ENCODE measurements around the gene SAP25. TPM values are rescaled to one million over a fixed set of nuclear protein-coding genes. Genes with fewer than 3 reads are reported as not detected.

Gene SAP25
- total RNA-seq, 1 donor from 2014 or later, result 1.9 TPM

- Histone ChIP-seq H3K4me1 (ENCODE audit: insufficient read depth, low read length) (peaks cover 34% of the 10 kb centered on the region), H3K79me2 (ENCODE audit: insufficient read depth, low read length) (peaks cover 15% of the 10 kb centered on the region), H3K4me2 (ENCODE audit: low read length) (peak overlapping the region; percentile 74), H3K27ac (ENCODE audit: low read depth, low read length) (peak overlapping the region; percentile 71), H2AFZ (ENCODE audit: low read depth, low read length) (peak overlapping the region; percentile 31), H3K36me3 (ENCODE audit: insufficient read depth, low read length) (no peaks in the 10 kb centered on the region), H3K9me3 (ENCODE audit: insufficient read depth, low read depth, low read length) (no peaks in the 10 kb centered on the region), H3K9ac (ENCODE audit: low read length) (peak overlapping the region; percentile 34), H3K4me3 (ENCODE audit: insufficient read depth, low read depth, low read length) (peak overlapping the region; percentile 24), H4K20me1 (ENCODE audit: insufficient read depth, low read length) (no peaks in the 10 kb centered on the region), H3K27me3 (ENCODE audit: insufficient read depth, low read length) (no peaks in the 10 kb centered on the region)
- H3K4me3 Mint-ChIP-seq (ENCODE audit: unreplicated experiment), result peak overlapping the region; percentile 0
- FAIRE-seq (no peak), DNase-seq (ENCODE audit: low read depth) (no peak)
- H3K27me3 Mint-ChIP-seq (ENCODE audit: low read depth, unreplicated experiment), result no peaks in the 10 kb centered on the region
- no peaks in the 10 kb centered on the region for H3K36me3 Mint-ChIP-seq (ENCODE audit: low read depth, unreplicated experiment)
- H3K27ac Mint-ChIP-seq (ENCODE audit: unreplicated experiment), result peak overlapping the region; percentile 90
- H3K9me3 Mint-ChIP-seq (ENCODE audit: unreplicated experiment), result no peaks in the 10 kb centered on the region
- peaks cover 41% of the 10 kb centered on the region for H3K4me1 Mint-ChIP-seq (ENCODE audit: low read depth, unreplicated experiment)
- no peak for TF ChIP-seq EZH2 (IDR thresholded peaks at IDR 0.05; ENCODE audit: insufficient read depth, low read length)
Observed at GRCh38 chr7:100546129-100546925, 27.4 kb downstream of the SAP25 start.

- no peaks in the 10 kb centered on the region for H3K36me3 ChIP-seq (ENCODE audit: insufficient read depth, low read length)
- Mint-ChIP-seq H3K36me3 (ENCODE audit: low read depth, unreplicated experiment) (no peaks in the 10 kb centered on the region), H3K9me3 (ENCODE audit: unreplicated experiment) (no peaks in the 10 kb centered on the region), H3K4me3 (ENCODE audit: unreplicated experiment) (peak overlapping the region; percentile 41), H3K27ac (ENCODE audit: unreplicated experiment) (peak overlapping the region; percentile 90), H3K4me1 (ENCODE audit: low read depth, unreplicated experiment) (peaks cover 41% of the 10 kb centered on the region), H3K27me3 (ENCODE audit: low read depth, unreplicated experiment) (no peaks in the 10 kb centered on the region)
- H3K9me3 ChIP-seq (ENCODE audit: insufficient read depth, low read depth, low read length), result no peaks in the 10 kb centered on the region
- H3K9ac ChIP-seq (ENCODE audit: low read length), result peak overlapping the region; percentile 39
- peaks cover 34% of the 10 kb centered on the region for H3K4me1 ChIP-seq (ENCODE audit: insufficient read depth, low read length)
- H3K27me3 ChIP-seq (ENCODE audit: insufficient read depth, low read length), result no peaks in the 10 kb centered on the region
- H3K79me2 ChIP-seq (ENCODE audit: insufficient read depth, low read length), result peaks cover 15% of the 10 kb centered on the region
- H3K4me2 ChIP-seq (ENCODE audit: low read length), result peak overlapping the region; percentile 74
- DNase-seq (ENCODE audit: low read depth) (peak; percentile 86), FAIRE-seq (no peak)
- peak overlapping the region; percentile 26 for H2AFZ ChIP-seq (ENCODE audit: low read depth, low read length)
- no peak for TF ChIP-seq EZH2 (IDR thresholded peaks at IDR 0.05; ENCODE audit: insufficient read depth, low read length)
- TF ChIP-seq, protein P1, sequence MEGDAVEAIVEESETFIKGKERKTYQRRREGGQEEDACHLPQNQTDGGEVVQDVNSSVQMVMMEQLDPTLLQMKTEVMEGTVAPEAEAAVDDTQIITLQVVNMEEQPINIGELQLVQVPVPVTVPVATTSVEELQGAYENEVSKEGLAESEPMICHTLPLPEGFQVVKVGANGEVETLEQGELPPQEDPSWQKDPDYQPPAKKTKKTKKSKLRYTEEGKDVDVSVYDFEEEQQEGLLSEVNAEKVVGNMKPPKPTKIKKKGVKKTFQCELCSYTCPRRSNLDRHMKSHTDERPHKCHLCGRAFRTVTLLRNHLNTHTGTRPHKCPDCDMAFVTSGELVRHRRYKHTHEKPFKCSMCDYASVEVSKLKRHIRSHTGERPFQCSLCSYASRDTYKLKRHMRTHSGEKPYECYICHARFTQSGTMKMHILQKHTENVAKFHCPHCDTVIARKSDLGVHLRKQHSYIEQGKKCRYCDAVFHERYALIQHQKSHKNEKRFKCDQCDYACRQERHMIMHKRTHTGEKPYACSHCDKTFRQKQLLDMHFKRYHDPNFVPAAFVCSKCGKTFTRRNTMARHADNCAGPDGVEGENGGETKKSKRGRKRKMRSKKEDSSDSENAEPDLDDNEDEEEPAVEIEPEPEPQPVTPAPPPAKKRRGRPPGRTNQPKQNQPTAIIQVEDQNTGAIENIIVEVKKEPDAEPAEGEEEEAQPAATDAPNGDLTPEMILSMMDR (IDR thresholded peaks at IDR 0.05; ENCODE audit: insufficient read depth, low read depth, low read length), result no peak
- no peak overlapping the region for H3K4me3 ChIP-seq (ENCODE audit: insufficient read depth, low read depth, low read length)
- H3K27ac ChIP-seq (ENCODE audit: low read depth, low read length), result peak overlapping the region; percentile 71
- no peaks in the 10 kb centered on the region for H4K20me1 ChIP-seq (ENCODE audit: insufficient read depth, low read length)
Observed at GRCh38 chr7:100545360-100546128, 28.2 kb downstream of the SAP25 start.

DNA sequence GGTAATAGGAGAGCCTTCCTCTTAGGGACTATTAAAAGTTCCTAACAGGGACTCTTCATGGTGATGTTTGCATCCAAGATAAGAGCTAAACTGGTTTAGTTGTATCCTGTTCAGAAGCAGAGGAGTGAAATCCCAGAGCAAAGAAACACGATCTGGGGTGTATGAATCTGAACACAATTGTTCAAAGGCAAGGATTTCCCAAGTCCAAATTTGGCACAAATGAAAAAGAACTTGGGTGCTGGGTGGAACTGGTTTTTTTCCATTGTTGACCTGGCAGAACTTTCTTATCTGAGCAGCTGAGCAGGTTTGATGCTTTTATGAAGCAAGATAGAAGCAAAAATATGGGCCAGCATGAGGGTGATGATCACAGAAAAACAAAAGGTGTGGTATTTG lies 28.7 kb downstream of the SAP25 start:
- no peaks in the 10 kb centered on the region for H3K36me3 ChIP-seq (ENCODE audit: insufficient read depth, low read length)
- DNase-seq (ENCODE audit: low read depth) (no peak), FAIRE-seq (no peak)
- no peaks in the 10 kb centered on the region for H3K9me3 ChIP-seq (ENCODE audit: insufficient read depth, low read depth, low read length)
- peaks cover 19% of the 10 kb centered on the region for H3K79me2 ChIP-seq (ENCODE audit: insufficient read depth, low read length)
- Mint-ChIP-seq H3K4me3 (ENCODE audit: unreplicated experiment) (peak overlapping the region; percentile 41), H3K27ac (ENCODE audit: unreplicated experiment) (peak overlapping the region; percentile 90), H3K27me3 (ENCODE audit: low read depth, unreplicated experiment) (no peaks in the 10 kb centered on the region), H3K36me3 (ENCODE audit: low read depth, unreplicated experiment) (no peaks in the 10 kb centered on the region), H3K9me3 (ENCODE audit: unreplicated experiment) (no peaks in the 10 kb centered on the region), H3K4me1 (ENCODE audit: low read depth, unreplicated experiment) (peaks cover 41% of the 10 kb centered on the region)
- peak overlapping the region; percentile 39 for H3K9ac ChIP-seq (ENCODE audit: low read length)
- peak overlapping the region; percentile 26 for H2AFZ ChIP-seq (ENCODE audit: low read depth, low read length)
- H3K27ac ChIP-seq (ENCODE audit: low read depth, low read length), result peak overlapping the region; percentile 71
- no peaks in the 10 kb centered on the region for H4K20me1 ChIP-seq (ENCODE audit: insufficient read depth, low read length)
- no peak overlapping the region for H3K4me3 ChIP-seq (ENCODE audit: insufficient read depth, low read depth, low read length)
- no peak for TF ChIP-seq EZH2 (IDR thresholded peaks at IDR 0.05; ENCODE audit: insufficient read depth, low read length)
- TF ChIP-seq, protein P1 (IDR thresholded peaks at IDR 0.05; ENCODE audit: insufficient read depth, low read depth, low read length), result no peak
- no peaks in the 10 kb centered on the region for H3K27me3 ChIP-seq (ENCODE audit: insufficient read depth, low read length)
- peak overlapping the region; percentile 74 for H3K4me2 ChIP-seq (ENCODE audit: low read length)
- H3K4me1 ChIP-seq (ENCODE audit: insufficient read depth, low read length), result peaks cover 34% of the 10 kb centered on the region

All from astrocyte (in vitro differentiated cells and primary cell).